SHP77 treated with DMSO at 0.1 percent for 48 hours (cell line): ENCODE results near the gene MUSK.
"Not testable (repeated sequence)": the region's sequence is repeated elsewhere in the genome, so short reads cannot be mapped to it uniquely, and the experiment has no call there.

Experiments used
- DNase-seq: peaks from one replicate; lab custom pipeline; 2025; lab: John Stamatoyannopoulos, UW

The MUSK gene

GRCh38 chr9:110810262-110810976 is 141.8 kb downstream of the MUSK start:
- no peak for DNase-seq

GRCh38 chr9:110812886-110813285 is 144.3 kb downstream of the MUSK start:
- DNase-seq, result no peak

GRCh38 chr9:110814159-110814558 is 145.6 kb downstream of the MUSK start:
- no peak for DNase-seq

- no peak for DNase-seq
Measured at GRCh38 chr9:110815361-110815760, 146.8 kb downstream of the MUSK start.

GRCh38 chr9:110820381-110820780 is 151.8 kb downstream of the MUSK start:
- DNase-seq, result no peak

- DNase-seq, result no peak
Measured at GRCh38 chr9:110821064-110821463, 152.5 kb downstream of the MUSK start.

GRCh38 chr9:110825129-110825528 is 156.5 kb downstream of the MUSK start:
- DNase-seq, result not testable (repeated sequence)

GRCh38 chr9:110825950-110826349 is 157.4 kb downstream of the MUSK start:
- no peak for DNase-seq

- DNase-seq, result not testable (repeated sequence)
Measured at GRCh38 chr9:110826400-110826799, 157.8 kb downstream of the MUSK start.

GRCh38 chr9:110828264-110828663 is 159.7 kb downstream of the MUSK start:
- DNase-seq, result no peak

- DNase-seq, result no peak
Measured at GRCh38 chr9:110830495-110830894, 161.9 kb downstream of the MUSK start.

- no peak for DNase-seq
Measured at GRCh38 chr9:110832926-110833325, 164.3 kb downstream of the MUSK start.

GRCh38 chr9:110835404-110835803 is 166.8 kb downstream of the MUSK start:
- no peak for DNase-seq

GRCh38 chr9:110835859-110836271 is 167.3 kb downstream of the MUSK start:
- DNase-seq, result no peak

GRCh38 chr9:110837401-110838005 is 168.9 kb downstream of the MUSK start:
- DNase-seq, result no peak

GRCh38 chr9:110842169-110842568 is 173.6 kb downstream of the MUSK start:
- no peak for DNase-seq

GRCh38 chr9:110842986-110843385 is 174.4 kb downstream of the MUSK start:
- no peak for DNase-seq

GRCh38 chr9:110844121-110844520 is 175.5 kb downstream of the MUSK start:
- DNase-seq, result no peak

- DNase-seq, result no peak
Measured at GRCh38 chr9:110846215-110846614, 177.6 kb downstream of the MUSK start.

GRCh38 chr9:110847671-110848070 is 179.1 kb downstream of the MUSK start:
- no peak for DNase-seq

- no peak for DNase-seq
Measured at GRCh38 chr9:110850401-110851135, 182.0 kb downstream of the MUSK start.
